ENCODE data around the gene CLCF1. TPM values are rescaled to one million over a fixed set of nuclear protein-coding genes. Genes with fewer than 3 reads are reported as not detected.

CLCF1 gene
- total RNA-seq, 1 experiment from 2014 or later: 2.1 TPM

- Histone ChIP-seq H2BK15ac (ENCODE audit: low read depth, low read length) (0 out of 2 replicates have a peak overlapping the region, but pooled peaks have one; percentile 81), H3K4ac (ENCODE audit: low read depth, low read length) (no peak overlapping the region), H3K27me3 (ENCODE audit: insufficient read depth, low read length) (no peaks in the 10 kb centered on the region), H2AFZ (ENCODE audit: low read length) (no peak overlapping the region), H2BK12ac (ENCODE audit: insufficient read length, low read depth, low read length) (no peak overlapping the region), H3K4me2 (ENCODE audit: insufficient read depth, insufficient read length, low read length) (peak overlapping the region; percentile 76), H3K23ac (ENCODE audit: insufficient read length, low read depth, low read length) (no peak overlapping the region), H2BK5ac (ENCODE audit: insufficient read length, low read length) (peak overlapping the region; percentile 50), H3K27ac (ENCODE audit: insufficient read length, low read depth, low read length) (no peak overlapping the region), H4K5ac (ENCODE audit: insufficient read length, low read depth, low read length) (no peak overlapping the region), H4K20me1 (ENCODE audit: control insufficient read depth, insufficient read depth, insufficient read length) (no peaks in the 10 kb centered on the region), H3K23me2 (ENCODE audit: insufficient read length, low read depth, low read length, poor library complexity, severe bottlenecking) (peaks cover 14% of the 10 kb centered on the region), H3K18ac (ENCODE audit: insufficient read length, low read depth, low read length) (peak overlapping the region; percentile 37), H3K79me2 (ENCODE audit: insufficient read depth, low read length) (no peaks in the 10 kb centered on the region), H4K8ac (replicated peaks; ENCODE audit: insufficient read length, low read depth, low read length) (no peak overlapping the region), H3T11ph (ENCODE audit: low read length) (no peak overlapping the region), H3K9ac (ENCODE audit: extremely low read depth, insufficient read length, low read length) (peak overlapping the region; percentile 9), H3K4me1 (ENCODE audit: insufficient read depth, low read length) (no peaks in the 10 kb centered on the region), H3K56ac (ENCODE audit: insufficient read length, low read depth, low read length) (no peak overlapping the region), H3K79me1 (ENCODE audit: insufficient read depth, low read depth, low read length, poor library complexity, severe bottlenecking) (no peaks in the 10 kb centered on the region), H4K91ac (ENCODE audit: insufficient read length, low read depth, low read length) (no peak overlapping the region), H2BK20ac (ENCODE audit: low read depth, low read length, poor library complexity, severe bottlenecking) (no peak overlapping the region), H2AK5ac (ENCODE audit: insufficient read length, low read length) (no peak overlapping the region), H3K14ac (ENCODE audit: insufficient read depth, low read length) (peak overlapping the region; percentile 93), H2BK120ac (ENCODE audit: low read depth, low read length, poor library complexity, severe bottlenecking) (no peak overlapping the region), H3K9me3 (ENCODE audit: control insufficient read depth, low read depth, low read length) (no peaks in the 10 kb centered on the region)
- Mint-ChIP-seq H3K4me1 (peaks cover 40 to 51% of the 10 kb centered on the region in 2 experiments), H3K27me3 (ENCODE audit: low read depth) (peaks cover 3% of the 10 kb centered on the region), H3K27ac (peak overlapping the region; percentile 89 to 99 (median 92); a peak in 5 of 7 replicates), H3K9me3 (no peaks in the 10 kb centered on the region), H3K36me3 (ENCODE audit: insufficient read depth in 1 of 3, low read depth in 3 of 3) (no peaks in the 10 kb centered on the region), H3K4me3 (peak overlapping the region; percentile 90 to 92)
- TF ChIP-seq CTCF (conservative IDR thresholded peaks at IDR 0.05): no peak
- no CpG with 5 or more reads among the region's 25 CpGs for whole genome bisulfite sequencing (ENCODE audit: extremely low coverage, insufficient read length, low lambda C conversion rate)
- peak; percentile 51 for DNase-seq
Measured at GRCh38 chr11:67352546-67353316, 20.7 kb downstream of the CLCF1 start.

All from H9 (cell line).